GM18868 (cell line): ENCODE measurements around the gene MAT2A.
"Not testable (repeated sequence)": the region's sequence is repeated elsewhere in the genome, so short reads cannot be mapped to it uniquely, and the experiment has no call there.

Experiments used
- ATAC-seq: cut with Tn5 transposase; IDR thresholded peaks from one replicate; pipeline ENCODE4 v1.9.1; 2021; ENCODE audit warnings: mild to moderate bottlenecking, moderate library complexity; ENCODE audit not compliant: unreplicated experiment

MAT2A gene

GRCh38 chr2:85547089-85547858 lies 8.3 kb downstream of the MAT2A start:
- ATAC-seq, result no peak

GRCh38 chr2:85547859-85548607 lies 9.1 kb downstream of the MAT2A start:
- no peak for ATAC-seq

- ATAC-seq, result no peak
Measured at GRCh38 chr2:85548608-85548900, 9.6 kb downstream of the MAT2A start.

- ATAC-seq, result no peak
Measured at GRCh38 chr2:85549095-85549494, 10.1 kb downstream of the MAT2A start.

- no peak for ATAC-seq
Measured at GRCh38 chr2:85549826-85550225, 10.9 kb downstream of the MAT2A start.

- ATAC-seq, result no peak
Measured at GRCh38 chr2:85550486-85550885, 11.5 kb downstream of the MAT2A start.

GRCh38 chr2:85551698-85552678 lies 13.0 kb downstream of the MAT2A start:
- ATAC-seq, result peak; percentile 76

GRCh38 chr2:85553184-85553583 lies 14.2 kb downstream of the MAT2A start:
- ATAC-seq, result no peak

GRCh38 chr2:85554980-85555612 lies 16.1 kb downstream of the MAT2A start:
- ATAC-seq, result no peak

- no peak for ATAC-seq
Measured at GRCh38 chr2:85557130-85557529, 18.2 kb downstream of the MAT2A start.

- ATAC-seq, result no peak
Measured at GRCh38 chr2:85558160-85558559, 19.2 kb downstream of the MAT2A start.

- not testable (repeated sequence) for ATAC-seq
Measured at GRCh38 chr2:85560403-85560726, 21.4 kb downstream of the MAT2A start.

- peak; percentile 8 for ATAC-seq
Measured at GRCh38 chr2:85560812-85561279, 21.9 kb downstream of the MAT2A start.

- peak; percentile 93 for ATAC-seq
Measured at GRCh38 chr2:85561280-85562212, 22.6 kb downstream of the MAT2A start, which contains the start of gene GGCX. TSS of gene GGCX (minus strand) at chr2:85561493. CDS start at chr2:85561428, 65 bp downstream.

GRCh38 chr2:85564144-85564563 lies 25.2 kb downstream of the MAT2A start:
- ATAC-seq, result peak; percentile 45

GRCh38 chr2:85566265-85566664 lies 27.3 kb downstream of the MAT2A start:
- no peak for ATAC-seq

- ATAC-seq, result no peak
Measured at GRCh38 chr2:85575739-85576138, 36.8 kb downstream of the MAT2A start.

- ATAC-seq, result no peak
Measured at GRCh38 chr2:85577063-85577385, 38.1 kb downstream of the MAT2A start.

- peak; percentile 72 for ATAC-seq
Measured at GRCh38 chr2:85577386-85578242, 38.6 kb downstream of the MAT2A start, which contains the start of gene VAMP8. TSS of gene VAMP8 (plus strand) at chr2:85577586. CDS start at chr2:85577647, 61 bp downstream.
